Measurements from ENCODE around the gene LXN. TPM values are rescaled to one million over a fixed set of nuclear protein-coding genes. Genes with fewer than 3 reads are reported as not detected.
A peak's percentile ranks its signal among the peaks of the same experiment; 100 is the strongest.

Gene LXN
- total RNA-seq, result 1 to 10 TPM; 7.1 to 7.8 TPM

DNA sequence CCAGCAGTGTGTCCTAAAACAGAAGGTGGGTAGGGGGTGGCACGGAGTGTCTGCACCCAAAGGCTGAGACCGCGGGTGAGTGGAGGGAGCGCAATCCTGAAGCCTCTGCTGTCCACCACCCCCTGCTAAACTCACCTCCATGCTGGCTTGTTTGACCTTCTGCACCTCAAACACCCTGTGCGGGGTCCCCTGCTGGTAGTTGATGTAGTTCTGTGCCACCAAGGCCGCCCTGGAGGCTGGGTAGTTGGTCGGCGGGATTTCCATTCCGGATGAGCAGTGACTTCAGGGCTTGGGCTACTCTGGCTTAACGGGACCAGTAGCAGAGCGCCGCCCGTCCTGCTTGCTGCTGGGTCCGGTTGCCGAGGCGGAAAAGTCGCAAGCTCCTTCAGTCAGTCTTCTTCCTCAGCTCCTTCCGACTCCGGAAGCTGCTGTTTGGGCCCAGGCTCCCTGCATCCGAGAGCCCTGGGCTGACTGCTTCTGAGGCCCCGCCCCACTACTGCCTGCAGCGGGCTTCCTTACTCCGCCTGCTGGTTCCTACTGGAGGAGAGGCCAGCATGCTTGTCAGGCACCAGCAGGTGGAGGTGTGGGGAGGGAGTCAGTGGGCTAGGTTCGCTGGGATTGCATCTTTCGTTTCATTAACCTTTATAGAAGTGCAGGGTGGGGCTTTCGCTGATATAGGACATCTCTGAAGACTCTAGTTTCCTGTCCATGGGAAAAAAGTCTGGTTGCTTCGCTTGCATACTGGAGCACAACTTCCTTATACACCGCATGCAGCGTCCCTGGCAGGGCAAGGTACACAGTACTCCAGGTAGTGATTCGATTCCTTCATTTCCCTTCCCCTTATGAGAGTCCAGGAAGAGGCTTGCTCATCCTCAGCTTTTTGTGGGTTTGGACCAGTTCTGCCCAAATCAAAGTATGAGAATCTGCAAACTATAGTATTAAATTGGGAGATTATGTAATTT, at the start of gene LXN:
LXN (minus strand) TSS at position 434 of the 962 bp plus-strand sequence; CDS start at position 264, 170 bp downstream.
- peak within 1 kb of the TSS; percentile 75 for H3K27ac Mint-ChIP-seq
- H3K4me3 Mint-ChIP-seq, result peak within 1 kb of the TSS; percentile 84
- H3K36me3 Mint-ChIP-seq (ENCODE audit: low read depth), result peaks cover 21% of the 10 kb centered on the region
- TF ChIP-seq, protein P1, sequence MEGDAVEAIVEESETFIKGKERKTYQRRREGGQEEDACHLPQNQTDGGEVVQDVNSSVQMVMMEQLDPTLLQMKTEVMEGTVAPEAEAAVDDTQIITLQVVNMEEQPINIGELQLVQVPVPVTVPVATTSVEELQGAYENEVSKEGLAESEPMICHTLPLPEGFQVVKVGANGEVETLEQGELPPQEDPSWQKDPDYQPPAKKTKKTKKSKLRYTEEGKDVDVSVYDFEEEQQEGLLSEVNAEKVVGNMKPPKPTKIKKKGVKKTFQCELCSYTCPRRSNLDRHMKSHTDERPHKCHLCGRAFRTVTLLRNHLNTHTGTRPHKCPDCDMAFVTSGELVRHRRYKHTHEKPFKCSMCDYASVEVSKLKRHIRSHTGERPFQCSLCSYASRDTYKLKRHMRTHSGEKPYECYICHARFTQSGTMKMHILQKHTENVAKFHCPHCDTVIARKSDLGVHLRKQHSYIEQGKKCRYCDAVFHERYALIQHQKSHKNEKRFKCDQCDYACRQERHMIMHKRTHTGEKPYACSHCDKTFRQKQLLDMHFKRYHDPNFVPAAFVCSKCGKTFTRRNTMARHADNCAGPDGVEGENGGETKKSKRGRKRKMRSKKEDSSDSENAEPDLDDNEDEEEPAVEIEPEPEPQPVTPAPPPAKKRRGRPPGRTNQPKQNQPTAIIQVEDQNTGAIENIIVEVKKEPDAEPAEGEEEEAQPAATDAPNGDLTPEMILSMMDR (IDR thresholded peaks at IDR 0.05), result peak; percentile 44
- intact Hi-C loops (cut with micrococcal nuclease), result no loop called here
- DNase-seq, result peak; percentile 86
- H3K27me3 Mint-ChIP-seq, result no peaks in the 10 kb centered on the region
- ChIA-PET POLR2A (interaction anchor here (1.1 kb wide), 1 partner anchor 28 kb away, joined by 3 read pairs; the partner anchor contains the start of gene GFM1), CTCF (interaction anchor here (0.6 to 3.7 kb wide), 4 partner anchors 9 to 117 kb away, joined by 3 to 32 read pairs (median 10); partner anchors contain the start of gene GFM1)
- H3K9me3 Mint-ChIP-seq, result no peaks in the 10 kb centered on the region
- H3K4me1 Mint-ChIP-seq (ENCODE audit: low read depth), result peaks cover 22% of the 10 kb centered on the region
- ATAC-seq, result peak; percentile 99

- no peak overlapping the region for H3K27ac Mint-ChIP-seq
- H3K36me3 Mint-ChIP-seq (ENCODE audit: low read depth), result peaks cover 24% of the 10 kb centered on the region
- H3K27me3 Mint-ChIP-seq, result no peaks in the 10 kb centered on the region
- intact Hi-C loops (cut with micrococcal nuclease), result no loop called here
- no peak for ATAC-seq
- no peak for DNase-seq
- H3K4me3 Mint-ChIP-seq, result no peak overlapping the region
- no peaks in the 10 kb centered on the region for H3K9me3 Mint-ChIP-seq
- POLR2A ChIA-PET, result no interaction called here
- TF ChIP-seq, protein P1 (IDR thresholded peaks at IDR 0.05), result no peak
- CTCF ChIA-PET, result interaction anchor here (1.1 to 1.2 kb wide), 2 partner anchors 9 to 73 kb away, joined by 3 to 6 read pairs; no protein-coding TSS in a partner anchor
- H3K4me1 Mint-ChIP-seq (ENCODE audit: low read depth), result peaks cover 29% of the 10 kb centered on the region
Observed at GRCh38 chr3:158722108-158722507, 49.7 kb upstream of the LXN start.

GRCh38 chr3:158718490-158719170, 46.2 kb upstream of the LXN start:
- Mint-ChIP-seq H3K27ac (no peak overlapping the region), H3K36me3 (ENCODE audit: low read depth) (peaks cover 24% of the 10 kb centered on the region), H3K4me3 (no peak overlapping the region), H3K4me1 (ENCODE audit: low read depth) (peaks cover 29% of the 10 kb centered on the region), H3K9me3 (no peaks in the 10 kb centered on the region), H3K27me3 (no peaks in the 10 kb centered on the region)
- CTCF ChIA-PET, result interaction anchor here (6.8 kb wide), 1 partner anchor 8 kb away, joined by 47 read pairs; no protein-coding TSS in a partner anchor
- TF ChIP-seq, protein P1 (IDR thresholded peaks at IDR 0.05), result no peak
- POLR2A ChIA-PET, result no interaction called here
- DNase-seq (no peak), ATAC-seq (no peak)
- intact Hi-C loops (cut with micrococcal nuclease), result no loop called here

DNA sequence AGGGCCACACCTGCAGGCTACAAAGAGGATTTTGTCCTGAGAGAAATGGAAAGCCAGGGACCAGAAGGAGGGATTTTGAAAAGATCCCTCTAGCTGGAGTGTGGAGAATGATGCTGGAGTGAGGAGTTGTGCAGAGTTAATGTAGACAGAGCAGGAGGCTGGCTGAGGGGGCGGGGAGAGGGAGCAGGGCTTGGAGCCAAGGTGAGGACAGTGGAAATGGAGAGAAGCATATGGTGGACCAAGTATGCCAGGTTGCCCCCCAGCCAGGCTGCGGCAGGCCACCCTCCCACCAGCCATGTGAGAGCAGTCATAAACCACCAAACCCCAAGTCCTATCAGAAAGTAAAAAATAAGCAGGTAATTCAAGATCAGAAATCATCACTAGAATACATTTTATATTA, 45.1 kb upstream of the LXN start:
- no peaks in the 10 kb centered on the region for H3K9me3 Mint-ChIP-seq
- TF ChIP-seq, protein P1 (IDR thresholded peaks at IDR 0.05), result no peak
- H3K36me3 Mint-ChIP-seq (ENCODE audit: low read depth), result peaks cover 24% of the 10 kb centered on the region
- ChIA-PET CTCF (interaction anchor here (6.8 kb wide), 1 partner anchor 9 kb away, joined by 47 read pairs; no protein-coding TSS in a partner anchor), POLR2A (no interaction called here)
- peaks cover 32% of the 10 kb centered on the region for H3K4me1 Mint-ChIP-seq (ENCODE audit: low read depth)
- H3K27me3 Mint-ChIP-seq, result no peaks in the 10 kb centered on the region
- no peak overlapping the region for H3K4me3 Mint-ChIP-seq
- no peak for DNase-seq
- no peak overlapping the region for H3K27ac Mint-ChIP-seq
- intact Hi-C loops (cut with micrococcal nuclease), result no loop called here
- no peak for ATAC-seq
